H1 (cell line): Measurements from ENCODE around the gene FAM24A. TPM values are rescaled to one million over a fixed set of nuclear protein-coding genes. Genes with fewer than 3 reads are reported as not detected.

Experiments used
- ATF2 ChIP-seq: IDR thresholded peaks from 2 replicates; pipeline ENCODE4 v1.6.1; 2012; ENCODE audit warnings: low read length, inconsistent platforms
- BACH1 ChIP-seq: IDR thresholded peaks from 2 replicates; pipeline ENCODE4 v1.6.1; 2012; ENCODE audit warnings: low read length, improper control_type of control experiment
- CREB1 ChIP-seq: IDR thresholded peaks from 2 replicates; pipeline ENCODE4 v1.6.1; 2012; ENCODE audit warnings: inconsistent platforms
- E2F6 ChIP-seq: IDR thresholded peaks from 2 replicates; pipeline ENCODE4 v1.6.1; 2012; ENCODE audit warnings: inconsistent platforms
- FOSL1 ChIP-seq: IDR thresholded peaks from 2 replicates; pipeline ENCODE4 v1.6.1; 2011; ENCODE audit warnings: mild to moderate bottlenecking, low read depth, low read length, moderate library complexity; ENCODE audit not compliant: insufficient read depth
- GTF2F1 ChIP-seq: IDR thresholded peaks from 2 replicates; pipeline ENCODE4 v1.6.1; 2012; ENCODE audit warnings: low read depth, low read length, improper control_type of control experiment, borderline replicate concordance
- HDAC2 ChIP-seq, 2 experiments: fragments of 300-600 bp in 1 of 2; sonication (generic) in 1 of 2; IDR thresholded peaks; 2 replicates each; pipeline ENCODE4 v1.6.1; 2011 to 2012; ENCODE audit warnings: low read depth in 2 of 2, low read length in 2 of 2, mild to moderate bottlenecking in 2 of 2, moderate library complexity in 2 of 2, borderline replicate concordance in 1 of 2, inconsistent platforms in 1 of 2
- KDM4A ChIP-seq: IDR thresholded peaks from one replicate; pipeline ENCODE4 v1.7.1; 2012; ENCODE audit warnings: low read depth, mild to moderate bottlenecking, moderate library complexity, low read length, inconsistent platforms; ENCODE audit not compliant: severe bottlenecking
- MAFK ChIP-seq: IDR thresholded peaks from 2 replicates; pipeline ENCODE4 v1.6.1; 2012; ENCODE audit warnings: low read depth, mild to moderate bottlenecking, improper control_type of control experiment, low read length
- POU5F1 ChIP-seq: IDR thresholded peaks from 2 replicates; pipeline ENCODE4 v1.6.1; 2011; ENCODE audit warnings: low read depth, mild to moderate bottlenecking, low read length, moderate library complexity
- RXRA ChIP-seq: IDR thresholded peaks from 2 replicates; pipeline ENCODE4 v1.6.1; 2011; ENCODE audit warnings: low read depth, mild to moderate bottlenecking, low read length, moderate library complexity; ENCODE audit not compliant: insufficient read depth
- SAP30 ChIP-seq: fragments of 300-600 bp; sonication (generic); IDR thresholded peaks from 2 replicates; pipeline ENCODE4 v1.7.1; 2012; ENCODE audit warnings: low read length, moderate library complexity, mild to moderate bottlenecking, inconsistent platforms; ENCODE audit not compliant: insufficient read depth, insufficient replicate concordance
- TEAD4 ChIP-seq: IDR thresholded peaks from 2 replicates; pipeline ENCODE4 v1.6.1; 2012; ENCODE audit warnings: low read depth, low read length, inconsistent platforms, mixed read lengths
- YY1 ChIP-seq: IDR thresholded peaks from 2 replicates; pipeline ENCODE4 v1.6.1; 2011; ENCODE audit warnings: low read depth, mild to moderate bottlenecking, low read length
- polyA plus RNA-seq, 7 experiments: library from polyadenylated mRNA; depleted of rRNA in 3 of 7; stranded (reverse) in 5 of 7; unstranded in 2 of 7; fragments of >200 nt in 5 of 7; fragments of 200-250 nt in 2 of 7; gene quantifications; 1 replicate in 5 of 7; 2 replicates in 1 of 7; 4 replicates in 1 of 7; pipeline versions ENCODE4 v1.2.1 to v1.2.3, GENCODE V29; 2011 to 2013; ENCODE audit warnings: missing spikeins in 2 of 7, mixed read lengths in 2 of 7
- total RNA-seq: library from RNA; stranded (reverse); fragmentation: NEBNext Ultra II Directional; extraction: Animal tissue kit (Norgen Biotek cat#: 25700); gene quantifications from 2 replicates; pipeline ENCODE4 v1.2.1, GENCODE V29; 2021
- TF ChIP-seq, protein P1 (sequence below), 3 experiments: IDR thresholded peaks; 1 replicate in 2 of 3; 2 replicates in 1 of 3; pipeline versions ENCODE4 v1.5.1 to v1.6.1; 2011; ENCODE audit warnings: low read length in 3 of 3, mild to moderate bottlenecking in 3 of 3, inconsistent platforms in 2 of 3, low read depth in 1 of 3, moderate library complexity in 1 of 3; ENCODE audit not compliant: insufficient read depth in 1 of 3; ENCODE audit errors: control extremely low read depth in 1 of 3
- TF ChIP-seq, protein P2 (sequence below): IDR thresholded peaks from 2 replicates; pipeline ENCODE4 v1.6.1; 2011; ENCODE audit warnings: low read depth, mild to moderate bottlenecking, low read length; ENCODE audit not compliant: insufficient read depth

FAM24A gene
- total and polyA plus RNA-seq, 2 of the 8 experiments (the other 6 are each of a cell fraction or from before 2014, with no cell fraction given) = not detected

DNA sequence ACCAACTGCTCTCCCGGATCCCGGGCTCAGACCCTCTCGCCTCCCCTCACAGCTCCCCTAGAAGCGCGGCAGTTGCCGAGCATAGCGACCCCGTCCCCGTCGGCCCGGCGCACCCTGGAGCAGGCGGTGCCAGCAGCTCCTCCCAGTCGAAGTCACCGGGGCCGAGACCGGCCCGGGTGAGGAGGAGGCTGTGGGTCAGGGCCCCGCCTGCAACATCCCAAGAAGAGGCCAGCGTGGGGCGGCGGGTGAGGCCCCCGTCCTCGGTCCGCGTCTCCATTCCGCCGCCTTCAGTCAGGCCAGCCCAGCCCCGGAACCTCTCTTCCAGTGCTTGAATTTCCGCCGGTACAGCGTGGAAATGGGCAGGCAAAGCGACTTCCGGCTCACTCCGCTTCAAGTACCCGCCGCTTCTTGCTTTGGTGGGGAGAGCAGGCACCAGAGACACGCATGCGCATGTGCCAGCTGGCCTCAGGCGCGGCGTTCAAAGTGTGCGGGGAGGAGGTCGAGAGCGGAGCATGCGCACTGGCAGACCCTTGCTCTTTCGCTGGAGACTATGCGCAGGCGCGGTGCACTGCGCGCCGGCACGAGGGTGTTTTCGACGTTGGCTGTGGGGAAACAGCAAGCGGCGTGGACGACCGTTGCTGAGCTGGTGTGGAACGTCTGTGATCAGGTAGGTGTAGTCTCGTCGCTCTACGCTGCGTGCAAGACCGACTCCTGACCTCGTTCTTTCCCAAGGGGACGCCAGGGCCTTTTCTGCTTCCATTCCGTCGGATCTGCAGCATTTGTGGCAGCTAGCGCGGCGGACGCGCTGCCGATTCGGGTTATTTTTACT is 43.7 kb downstream of the FAM24A start, which contains the start of gene C10orf88 (continued):
- no peak for TF ChIP-seq MAFK
- no peak for TF ChIP-seq SAP30
- TF ChIP-seq KDM4A = peak; percentile 93
- TF ChIP-seq ATF2 = no peak
- peak; percentile 20; the same call in 1 of the 2 replicates for TF ChIP-seq TEAD4
- TF ChIP-seq POU5F1 = no peak
- TF ChIP-seq, protein P1, sequence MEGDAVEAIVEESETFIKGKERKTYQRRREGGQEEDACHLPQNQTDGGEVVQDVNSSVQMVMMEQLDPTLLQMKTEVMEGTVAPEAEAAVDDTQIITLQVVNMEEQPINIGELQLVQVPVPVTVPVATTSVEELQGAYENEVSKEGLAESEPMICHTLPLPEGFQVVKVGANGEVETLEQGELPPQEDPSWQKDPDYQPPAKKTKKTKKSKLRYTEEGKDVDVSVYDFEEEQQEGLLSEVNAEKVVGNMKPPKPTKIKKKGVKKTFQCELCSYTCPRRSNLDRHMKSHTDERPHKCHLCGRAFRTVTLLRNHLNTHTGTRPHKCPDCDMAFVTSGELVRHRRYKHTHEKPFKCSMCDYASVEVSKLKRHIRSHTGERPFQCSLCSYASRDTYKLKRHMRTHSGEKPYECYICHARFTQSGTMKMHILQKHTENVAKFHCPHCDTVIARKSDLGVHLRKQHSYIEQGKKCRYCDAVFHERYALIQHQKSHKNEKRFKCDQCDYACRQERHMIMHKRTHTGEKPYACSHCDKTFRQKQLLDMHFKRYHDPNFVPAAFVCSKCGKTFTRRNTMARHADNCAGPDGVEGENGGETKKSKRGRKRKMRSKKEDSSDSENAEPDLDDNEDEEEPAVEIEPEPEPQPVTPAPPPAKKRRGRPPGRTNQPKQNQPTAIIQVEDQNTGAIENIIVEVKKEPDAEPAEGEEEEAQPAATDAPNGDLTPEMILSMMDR (IDR thresholded peaks at IDR 0.05; ENCODE audit: control extremely low read depth in 1 of 3, insufficient read depth in 1 of 3, low read depth in 1 of 3, low read length in 3 of 3) = no peak
- TF ChIP-seq CREB1 = peak; percentile 75
- TF ChIP-seq FOSL1 = no peak
- peak; percentile 57 for TF ChIP-seq GTF2F1
- no peak for TF ChIP-seq RXRA
- peak; percentile 100 for TF ChIP-seq E2F6
- peak in 1 of 2 experiments; percentile 96; a peak in 2 of 4 replicates for TF ChIP-seq HDAC2 (IDR thresholded peaks at IDR 0.05; ENCODE audit: borderline replicate concordance in 1 of 2, low read depth in 2 of 2, low read length in 2 of 2)
- TF ChIP-seq YY1 = peak; percentile 78; the same call in 1 of the 2 replicates
- TF ChIP-seq, protein P2, sequence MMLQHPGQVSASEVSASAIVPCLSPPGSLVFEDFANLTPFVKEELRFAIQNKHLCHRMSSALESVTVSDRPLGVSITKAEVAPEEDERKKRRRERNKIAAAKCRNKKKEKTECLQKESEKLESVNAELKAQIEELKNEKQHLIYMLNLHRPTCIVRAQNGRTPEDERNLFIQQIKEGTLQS = no peak
- TF ChIP-seq BACH1 = 0 out of 2 replicates have a peak, but pooled peaks have one; percentile 29
